ENCODE results near the gene SLC27A3. TPM values are rescaled to one million over a fixed set of nuclear protein-coding genes. Genes with fewer than 3 reads are reported as not detected.

SLC27A3 gene
- polyA plus RNA-seq, 4 donors, result 34.0 to 44.8 (median 37.3) TPM

GRCh38 chr1:153795934-153796785, 21.0 kb downstream of the SLC27A3 start:
- DNase-seq (ENCODE audit: low read depth in 4 of 4, low spot score in 3 of 4), result no peak

- peak in 2 of 4 donors; percentile 53 to 63 for DNase-seq (ENCODE audit: low read depth in 4 of 4, low spot score in 3 of 4)
These were observed 21.8 kb downstream of the SLC27A3 start for GRCh38 chr1:153796786-153797659.

DNA sequence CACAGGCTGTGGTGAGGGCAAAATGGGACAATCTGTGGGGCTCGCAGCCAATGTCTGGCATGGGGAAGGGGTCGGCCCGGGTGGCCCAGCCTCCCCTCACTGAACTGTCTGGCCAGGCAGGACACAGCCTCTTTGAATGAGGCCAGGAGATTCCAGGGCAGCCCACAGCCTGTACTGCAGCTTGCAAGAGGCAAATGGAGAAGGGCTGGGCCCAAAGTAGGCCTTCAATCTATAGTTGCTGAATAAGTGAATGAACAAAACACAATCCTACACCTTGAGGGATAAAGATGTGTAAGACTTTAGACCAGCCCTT, 23.2 kb downstream of the SLC27A3 start:
- DNase-seq (ENCODE audit: low read depth in 4 of 4, low spot score in 3 of 4), result no peak

DNA sequence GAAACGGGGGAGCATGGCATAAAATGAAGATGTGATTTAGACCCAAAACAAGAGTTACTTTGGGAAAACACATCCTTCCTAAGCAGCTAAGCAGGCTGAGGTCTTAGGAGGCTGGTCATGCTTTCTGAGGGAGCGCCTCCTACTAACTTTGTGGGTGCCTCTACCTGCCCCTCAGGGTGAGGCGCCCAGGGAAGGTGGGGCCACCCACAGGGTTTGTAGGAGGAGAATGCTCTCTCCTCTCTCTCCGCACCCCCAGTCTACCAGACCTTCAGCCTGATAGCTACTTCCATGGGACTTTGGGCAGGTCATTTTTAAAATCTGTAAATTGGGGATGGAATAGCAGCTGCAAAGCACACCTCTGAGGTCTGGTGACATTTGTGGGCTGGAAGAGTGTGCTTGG, 23.8 kb downstream of the SLC27A3 start:
- DNase-seq (ENCODE audit: low read depth in 4 of 4, low spot score in 3 of 4), result no peak

DNA sequence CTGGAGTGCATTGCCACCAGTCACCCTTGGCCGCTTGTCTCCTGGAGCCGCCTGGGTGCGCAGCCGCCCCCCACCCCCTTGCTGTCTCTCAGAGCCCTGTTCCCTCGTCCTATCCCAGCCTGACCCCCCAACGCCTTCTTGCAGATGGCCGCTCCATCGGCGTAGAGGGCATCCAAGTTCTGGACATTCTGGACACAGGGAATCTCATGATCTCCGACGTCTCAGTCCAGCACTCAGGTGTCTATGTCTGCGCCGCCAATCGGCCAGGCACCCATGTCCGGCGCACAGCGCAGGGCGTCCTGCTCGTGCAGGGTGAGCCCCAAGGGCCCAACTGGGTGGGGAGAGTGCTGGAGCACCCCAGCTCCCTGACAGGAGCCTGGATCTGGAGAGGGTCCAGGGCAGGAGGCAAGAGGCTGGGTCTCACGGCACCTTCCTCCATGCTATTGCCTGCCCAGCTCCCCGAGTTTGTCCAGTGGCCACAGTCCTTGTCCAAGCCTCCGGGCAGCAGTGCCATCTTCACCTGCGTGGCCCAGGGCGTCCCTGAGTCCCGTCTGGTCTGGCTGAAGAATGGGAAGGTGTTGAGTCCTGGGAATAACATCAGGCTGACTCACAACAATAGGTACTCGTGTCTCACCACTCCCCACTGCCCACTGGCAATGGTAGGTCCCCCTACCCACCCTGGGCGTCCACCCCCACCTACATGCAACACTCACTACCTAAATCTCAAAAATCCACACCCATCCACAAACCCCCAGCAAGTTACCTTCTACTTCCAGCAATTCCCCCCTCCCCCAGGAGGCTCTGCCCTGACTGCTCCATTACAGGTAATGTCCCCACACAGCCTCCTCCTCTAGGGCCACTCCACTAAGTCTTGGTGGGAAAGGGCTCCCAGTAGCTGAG, 24.6 kb downstream of the SLC27A3 start:
- DNase-seq (ENCODE audit: low read depth in 4 of 4, low spot score in 3 of 4), result no peak

GRCh38 chr1:153800516-153800915, 25.3 kb downstream of the SLC27A3 start:
- DNase-seq (ENCODE audit: low read depth in 4 of 4, low spot score in 3 of 4), result no peak

DNA sequence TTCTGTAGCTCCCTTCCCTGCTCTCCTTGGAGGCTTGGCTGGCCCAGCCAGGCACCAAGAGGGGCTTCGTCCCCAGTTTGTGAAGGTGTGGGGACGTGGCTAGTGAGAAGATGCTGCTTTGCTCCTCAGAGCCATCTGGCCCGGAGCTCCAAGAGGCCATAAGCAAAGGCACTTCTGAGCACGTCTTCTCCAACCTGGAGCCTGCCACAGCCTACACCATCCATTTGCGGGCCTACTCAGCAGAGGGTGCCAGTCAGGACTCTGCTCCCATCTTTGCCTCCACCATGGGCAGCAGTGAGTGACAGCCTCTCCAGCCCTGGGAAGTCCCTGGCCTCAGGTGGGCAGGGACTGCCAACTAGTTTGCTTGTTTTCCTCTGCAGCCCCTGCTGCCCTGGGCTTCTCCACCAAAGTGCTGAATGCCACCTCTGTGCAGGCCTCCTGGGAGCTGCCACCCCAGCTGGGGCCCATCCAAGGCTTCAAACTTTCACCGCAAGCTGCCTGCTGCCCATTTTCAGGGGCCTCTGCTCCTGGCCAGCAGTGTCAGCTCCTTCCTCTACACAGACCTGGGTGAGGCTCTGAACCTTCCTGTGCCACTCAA, 25.9 kb downstream of the SLC27A3 start:
- no peak for DNase-seq (ENCODE audit: low read depth in 4 of 4, low spot score in 3 of 4)

DNA sequence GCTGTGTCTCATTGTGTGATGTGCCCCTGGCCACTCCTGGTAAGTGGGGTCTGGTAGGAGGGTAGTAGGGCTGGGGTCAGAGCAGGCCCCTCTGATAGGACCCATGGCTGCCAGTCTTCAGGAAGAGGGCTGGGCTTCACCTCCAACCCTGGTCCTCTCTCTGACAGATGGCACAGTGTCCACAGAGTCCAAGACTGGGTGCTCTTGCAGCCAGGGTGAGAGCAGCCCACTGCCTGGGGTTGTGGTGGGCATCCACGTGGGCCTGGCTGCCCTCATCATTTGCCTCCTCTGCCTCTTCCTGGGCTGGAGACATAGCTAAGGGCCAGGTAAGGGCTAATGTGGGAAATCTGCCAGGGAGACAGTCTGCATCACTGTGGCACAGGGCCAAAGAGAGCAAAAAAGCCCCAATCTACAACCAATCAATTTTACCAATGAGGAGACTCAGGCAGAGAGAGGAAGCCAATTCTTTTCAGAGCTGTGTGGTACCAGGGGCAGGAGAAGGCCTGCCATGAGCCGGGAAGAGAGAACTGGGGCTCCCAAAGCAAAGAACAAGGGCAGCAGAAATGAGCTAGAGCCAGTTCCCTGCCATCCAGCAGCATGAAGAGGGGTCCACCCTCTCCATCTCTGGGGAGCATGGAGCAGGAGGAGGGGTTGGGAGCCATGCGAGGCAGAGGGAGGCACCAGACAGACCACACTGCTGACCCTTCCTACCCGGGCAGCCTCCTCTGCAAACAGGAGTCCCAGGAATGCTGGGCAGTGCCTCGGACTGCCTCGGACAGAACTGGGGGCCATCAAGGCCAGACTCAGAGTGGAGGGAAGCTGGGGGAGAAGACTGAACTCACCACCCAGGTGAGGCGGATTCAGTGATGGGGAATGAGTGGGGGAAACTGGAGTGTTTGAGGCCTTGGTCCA, 26.8 kb downstream of the SLC27A3 start:
- DNase-seq (ENCODE audit: low read depth in 4 of 4, low spot score in 3 of 4), result no peak

GRCh38 chr1:153803470-153804056, 28.4 kb downstream of the SLC27A3 start:
- no peak for DNase-seq (ENCODE audit: low read depth in 4 of 4, low spot score in 3 of 4)

- no peak for DNase-seq (ENCODE audit: low read depth in 4 of 4, low spot score in 3 of 4)
These were observed 28.9 kb downstream of the SLC27A3 start for GRCh38 chr1:153804112-153804511.

GRCh38 chr1:153805042-153805745, 30.0 kb downstream of the SLC27A3 start:
- DNase-seq (ENCODE audit: low read depth in 4 of 4, low spot score in 3 of 4), result no peak

DNA sequence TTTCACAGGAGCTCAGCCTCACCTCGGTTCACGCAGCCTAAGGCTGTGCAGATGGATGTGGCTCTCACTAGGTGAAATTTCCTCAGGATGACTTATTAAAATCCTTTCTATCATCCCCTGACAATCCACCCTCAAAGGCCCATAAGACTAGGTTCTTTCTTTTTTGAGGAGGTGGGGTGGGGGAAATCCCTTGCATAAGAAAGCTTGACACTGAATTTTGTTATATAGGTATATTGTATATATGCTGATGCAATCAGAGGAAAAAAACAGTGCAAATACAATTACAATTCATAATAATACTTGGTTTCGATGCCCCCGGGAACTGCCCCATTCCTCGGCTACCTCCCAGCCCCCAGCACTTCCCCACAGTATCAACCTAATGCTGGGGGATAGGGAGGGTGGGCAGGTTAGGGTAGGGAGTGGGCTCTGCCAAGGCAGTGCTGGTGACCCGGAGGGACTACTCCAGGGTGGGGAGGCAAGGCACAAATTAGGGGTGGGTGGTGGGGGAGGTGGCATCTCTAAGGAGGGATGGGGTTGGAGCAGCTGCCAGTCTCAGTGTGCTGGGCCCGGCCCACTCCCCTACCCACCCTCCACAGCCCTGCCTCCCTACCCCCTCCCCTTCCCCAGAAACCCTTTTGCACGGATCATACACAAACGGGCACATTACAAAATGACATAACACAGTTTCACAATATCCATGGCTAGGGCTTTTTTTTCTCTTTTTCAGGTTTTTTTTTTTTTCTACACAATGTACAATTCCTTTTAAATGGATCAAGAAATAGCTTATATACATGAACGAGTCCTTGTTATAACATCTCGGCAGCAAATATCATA, 30.9 kb downstream of the SLC27A3 start:
- no peak for DNase-seq (ENCODE audit: low read depth in 4 of 4, low spot score in 3 of 4)

- DNase-seq (ENCODE audit: low read depth in 4 of 4, low spot score in 3 of 4), result no peak
These were observed 41.2 kb downstream of the SLC27A3 start for GRCh38 chr1:153816283-153816889.

DNA sequence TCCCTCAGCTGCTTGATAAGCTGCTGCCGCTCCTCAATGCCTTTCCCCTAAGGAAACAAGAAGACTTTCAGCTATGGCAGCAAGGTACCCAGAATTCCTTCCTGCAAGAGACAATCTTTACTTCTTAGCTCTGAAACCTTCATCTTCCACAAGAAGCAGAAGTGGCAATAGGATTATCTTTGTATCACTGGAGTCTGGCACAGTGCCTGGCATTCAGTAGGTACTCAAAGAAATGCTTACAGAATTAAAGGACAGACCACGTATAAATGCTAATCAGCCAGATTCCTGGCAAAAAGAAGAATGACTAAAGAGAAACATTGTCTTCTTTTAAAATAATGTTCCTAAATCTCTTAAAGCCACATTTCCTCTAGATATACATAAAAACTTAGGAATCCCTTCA, 43.7 kb downstream of the SLC27A3 start:
- DNase-seq (ENCODE audit: low read depth in 4 of 4, low spot score in 3 of 4), result no peak

GRCh38 chr1:153827168-153827964, 52.2 kb downstream of the SLC27A3 start:
- no peak for DNase-seq (ENCODE audit: low read depth in 4 of 4, low spot score in 3 of 4)

Measured in right renal pelvis (tissue), 4 donors.